PC-9 (cell line): ENCODE measurements around the gene AAR2. TPM values are rescaled to one million over a fixed set of nuclear protein-coding genes. Genes with fewer than 3 reads are reported as not detected.

Source experiments
- BruUV-seq: library from RNA; stranded (reverse); fragments of 400-500 nt; replicated peaks from 2 replicates; lab custom pipeline; 2021; lab: Mats Ljungman, UMichigan
- CTCF ChIA-PET: fragments of 300-600 bp; sonication (Branson Sonifier 250); formaldehyde crosslinking; loops from one replicate; lab custom pipeline; 2022; ENCODE audit warnings: antibody characterized with exemption; lab: Charles Lee
- POLR2A ChIA-PET: fragments of 300-600 bp; sonication (Branson Sonifier 250); formaldehyde crosslinking; loops from one replicate; lab custom pipeline; 2022; ENCODE audit warnings: antibody characterized with exemption; ENCODE audit not compliant: unreplicated experiment; lab: Charles Lee
- DNase-seq, 2 experiments: peaks; one replicate each; pipeline versions ENCODE4 v3.0.0 to v3.0.0-alpha.2; 2015 to 2022; ENCODE audit warnings: mixed read lengths in 1 of 2
- H2AFZ ChIP-seq: fragments of 200-600 bp; sonication (generic); 2 replicates; pipeline ENCODE4 v1.8.1; 2017; ENCODE audit warnings: antibody characterized with exemption
- H3F3A ChIP-seq: fragments of 200-600 bp; sonication (generic); 2 replicates; pipeline ENCODE4 v1.8.1; 2017; ENCODE audit warnings: antibody characterized with exemption, mild to moderate bottlenecking, low read depth; ENCODE audit not compliant: insufficient read depth
- H3K27ac ChIP-seq: fragments of 200-600 bp; sonication (generic); 2 replicates; pipeline ENCODE4 v1.6.1; 2016; ENCODE audit warnings: mixed run types
- H3K27me3 ChIP-seq: fragments of 200-600 bp; sonication (generic); 2 replicates; pipeline ENCODE4 v1.6.1; 2016; ENCODE audit warnings: low read depth, mixed run types; ENCODE audit not compliant: insufficient read depth
- H3K36me3 ChIP-seq: fragments of 200-600 bp; sonication (generic); 2 replicates; pipeline ENCODE4 v1.6.1; 2016; ENCODE audit warnings: low read depth, mixed run types
- H3K4me1 ChIP-seq: fragments of 200-600 bp; sonication (generic); replicated peaks from 2 replicates; pipeline ENCODE4 v1.6.1; 2016; ENCODE audit warnings: mixed run types; ENCODE audit not compliant: insufficient read depth
- H3K4me2 ChIP-seq: fragments of 200-600 bp; sonication (generic); 2 replicates; pipeline ENCODE4 v1.6.1; 2017; ENCODE audit warnings: mixed run types
- H3K4me3 ChIP-seq: fragments of 200-600 bp; sonication (generic); 2 replicates; pipeline ENCODE4 v1.6.1; 2016; ENCODE audit warnings: mixed run types
- H3K79me2 ChIP-seq: fragments of 200-600 bp; sonication (generic); 2 replicates; pipeline ENCODE4 v1.6.1; 2017; ENCODE audit warnings: low read depth, mixed run types
- H3K9me2 ChIP-seq: fragments of 200-600 bp; sonication (generic); 2 replicates; pipeline ENCODE4 v1.8.1; 2017; ENCODE audit warnings: mild to moderate bottlenecking; ENCODE audit not compliant: insufficient read depth
- H3K9me3 ChIP-seq: fragments of 200-600 bp; sonication (generic); 2 replicates; pipeline ENCODE4 v1.8.1; 2016; ENCODE audit warnings: low read depth; ENCODE audit not compliant: insufficient read depth
- H4K20me1 ChIP-seq: fragments of 200-600 bp; sonication (generic); 2 replicates; pipeline ENCODE4 v1.8.1; 2017; ENCODE audit not compliant: insufficient read depth
- EZH2 ChIP-seq: fragments of 200-600 bp; sonication (generic); IDR thresholded peaks from 2 replicates; pipeline ENCODE4 v1.8.0; 2017; ENCODE audit warnings: antibody characterized with exemption, low read depth
- intact Hi-C: fragments of 100-400 bp; cut with micrococcal nuclease; formaldehyde crosslinking; loops from one replicate; pipeline ENCODE4 v1.10.0; 2022; ENCODE audit not compliant: unreplicated experiment
- total RNA-seq: library from RNA; stranded (reverse); gene quantifications from 2 replicates; pipeline ENCODE4 v1.2.3, GENCODE V29; 2021
- TF ChIP-seq, protein P1 (sequence below): fragments of 200-600 bp; sonication (generic); conservative IDR thresholded peaks from 2 replicates; pipeline ENCODE4 v1.6.1; 2017; ENCODE audit warnings: mixed run types, antibody characterized with exemption, mild to moderate bottlenecking, moderate library complexity

AAR2 gene
- total RNA-seq, 1 experiment from 2014 or later, result 25.7 TPM

DNA sequence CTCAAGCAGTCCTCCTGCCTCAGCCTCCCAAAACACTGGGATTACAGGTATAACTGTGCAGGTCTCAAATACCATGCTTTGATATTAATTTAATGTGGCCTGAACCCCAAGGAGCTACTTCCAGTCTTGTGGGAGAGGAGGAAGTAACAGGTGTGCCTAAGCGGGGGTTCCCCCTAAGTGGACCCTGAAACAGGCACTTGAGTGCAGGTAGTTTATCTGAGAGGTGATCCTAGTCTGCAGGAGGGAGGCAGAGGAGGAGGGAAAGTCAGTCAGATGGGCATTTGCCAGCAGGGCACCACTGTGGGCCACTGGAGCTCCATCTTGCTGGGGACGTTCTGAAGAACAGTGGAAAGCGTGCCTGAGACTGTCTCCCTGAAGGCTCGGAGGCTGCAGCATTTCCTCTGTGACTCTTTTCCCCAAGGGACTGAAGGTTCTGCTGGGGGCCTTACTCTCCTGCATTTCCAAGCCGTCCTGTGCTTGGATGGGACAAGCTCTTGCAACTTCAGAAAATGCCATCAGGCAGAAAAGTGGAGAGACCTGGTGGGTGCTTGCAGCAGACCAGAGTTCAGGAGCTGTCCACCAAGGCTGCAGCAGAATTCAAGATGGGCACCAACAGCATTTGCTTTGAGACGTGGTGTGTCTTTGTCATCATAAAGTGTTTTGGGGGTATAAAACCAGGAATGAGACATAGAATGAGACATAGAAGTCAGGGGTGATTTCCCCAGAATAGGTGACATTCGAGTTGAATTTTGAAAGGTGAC is 65.3 kb downstream of the AAR2 start:
- TF ChIP-seq, protein P1, sequence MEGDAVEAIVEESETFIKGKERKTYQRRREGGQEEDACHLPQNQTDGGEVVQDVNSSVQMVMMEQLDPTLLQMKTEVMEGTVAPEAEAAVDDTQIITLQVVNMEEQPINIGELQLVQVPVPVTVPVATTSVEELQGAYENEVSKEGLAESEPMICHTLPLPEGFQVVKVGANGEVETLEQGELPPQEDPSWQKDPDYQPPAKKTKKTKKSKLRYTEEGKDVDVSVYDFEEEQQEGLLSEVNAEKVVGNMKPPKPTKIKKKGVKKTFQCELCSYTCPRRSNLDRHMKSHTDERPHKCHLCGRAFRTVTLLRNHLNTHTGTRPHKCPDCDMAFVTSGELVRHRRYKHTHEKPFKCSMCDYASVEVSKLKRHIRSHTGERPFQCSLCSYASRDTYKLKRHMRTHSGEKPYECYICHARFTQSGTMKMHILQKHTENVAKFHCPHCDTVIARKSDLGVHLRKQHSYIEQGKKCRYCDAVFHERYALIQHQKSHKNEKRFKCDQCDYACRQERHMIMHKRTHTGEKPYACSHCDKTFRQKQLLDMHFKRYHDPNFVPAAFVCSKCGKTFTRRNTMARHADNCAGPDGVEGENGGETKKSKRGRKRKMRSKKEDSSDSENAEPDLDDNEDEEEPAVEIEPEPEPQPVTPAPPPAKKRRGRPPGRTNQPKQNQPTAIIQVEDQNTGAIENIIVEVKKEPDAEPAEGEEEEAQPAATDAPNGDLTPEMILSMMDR, result no peak
- no peak for TF ChIP-seq EZH2
- Histone ChIP-seq H3K4me2 (no peak overlapping the region), H3K9me3 (no peaks in the 10 kb centered on the region), H4K20me1 (no peaks in the 10 kb centered on the region), H2AFZ (no peak overlapping the region), H3K79me2 (no peaks in the 10 kb centered on the region), H3K36me3 (no peaks in the 10 kb centered on the region), H3F3A (no peaks in the 10 kb centered on the region), H3K4me3 (no peak overlapping the region), H3K27me3 (peaks cover 67% of the 10 kb centered on the region), H3K4me1 (no peaks in the 10 kb centered on the region), H3K27ac (no peak overlapping the region), H3K9me2 (no peaks in the 10 kb centered on the region)
- intact Hi-C loops, result no loop called here
- no peak for DNase-seq
- no TSS peak for BruUV-seq
- ChIA-PET CTCF (interaction anchor here (0.5 kb wide), 1 partner anchor 26 kb away, joined by 7 read pairs; no protein-coding TSS in a partner anchor), POLR2A (no interaction called here)

DNA sequence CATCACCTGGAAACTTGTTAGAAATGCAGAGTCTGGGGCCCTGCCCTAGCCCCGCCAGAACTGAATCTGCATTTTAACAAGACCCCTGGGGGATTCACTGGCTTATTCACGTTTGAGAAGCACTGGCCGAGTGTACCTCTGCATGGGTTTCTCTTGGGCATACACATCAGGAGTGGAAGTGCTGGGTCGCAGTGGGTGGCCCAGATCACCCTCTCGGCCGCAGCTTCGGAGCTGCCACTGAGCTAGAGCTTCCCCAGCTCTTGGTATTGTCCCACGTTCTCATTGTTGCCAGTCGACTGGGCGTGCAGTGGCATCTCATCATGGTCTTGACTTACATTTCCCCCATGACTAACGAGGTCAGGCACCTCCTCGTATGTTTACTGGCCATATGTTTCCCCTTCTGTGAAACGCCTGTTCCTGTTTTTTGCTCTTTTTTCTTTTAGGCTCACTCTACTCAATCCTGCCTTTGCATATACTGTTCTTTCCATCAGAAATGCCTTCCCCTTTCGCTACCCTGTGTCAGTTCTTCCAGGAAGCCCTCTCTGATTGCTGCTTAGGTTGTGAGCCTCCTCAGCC is 66.8 kb downstream of the AAR2 start:
- Histone ChIP-seq H3F3A (no peaks in the 10 kb centered on the region), H3K4me2 (no peak overlapping the region), H3K4me3 (no peak overlapping the region), H3K27me3 (peaks cover 57% of the 10 kb centered on the region), H3K4me1 (no peaks in the 10 kb centered on the region), H3K36me3 (no peaks in the 10 kb centered on the region), H3K9me3 (no peaks in the 10 kb centered on the region), H3K27ac (no peak overlapping the region), H3K79me2 (no peaks in the 10 kb centered on the region), H3K9me2 (no peaks in the 10 kb centered on the region), H4K20me1 (no peaks in the 10 kb centered on the region), H2AFZ (no peak overlapping the region)
- no peak for TF ChIP-seq EZH2
- TF ChIP-seq, protein P1, result no peak
- ChIA-PET POLR2A (interaction anchor here (0.7 kb wide), 1 partner anchor 144 kb away, joined by 10 read pairs; no protein-coding TSS in a partner anchor), CTCF (no interaction called here)
- DNase-seq, result no peak
- BruUV-seq, result no TSS peak
- intact Hi-C loops, result no loop called here

DNA sequence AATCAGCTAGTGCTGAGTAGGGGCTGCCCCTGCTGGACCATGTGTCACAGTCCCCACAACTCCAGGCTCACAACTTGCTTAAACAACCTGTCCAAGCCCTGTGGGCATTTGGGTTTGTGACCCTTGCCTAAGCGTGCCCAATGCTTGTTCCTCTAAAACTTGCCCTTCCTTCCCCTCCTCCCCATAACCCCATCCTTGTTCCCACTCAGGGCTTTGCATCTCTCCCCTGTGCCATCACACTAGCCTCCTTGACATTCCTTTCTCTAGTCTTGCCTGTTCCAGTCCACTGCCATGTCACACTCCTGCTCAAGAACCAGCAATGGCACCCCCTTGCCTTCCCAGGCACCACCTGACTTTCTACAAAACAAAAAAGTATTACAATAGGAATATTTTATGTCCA is 67.6 kb downstream of the AAR2 start:
- CTCF ChIA-PET, result no interaction called here

More for the DNA sequence above, 67.6 kb downstream of the AAR2 start:
- no peaks in the 10 kb centered on the region for H3K4me1 ChIP-seq
- no peaks in the 10 kb centered on the region for H4K20me1 ChIP-seq
- no peak for DNase-seq
- no peaks in the 10 kb centered on the region for H3K79me2 ChIP-seq
- H2AFZ ChIP-seq, result no peak overlapping the region
- H3K4me2 ChIP-seq, result no peak overlapping the region
- TF ChIP-seq EZH2, result no peak
- TF ChIP-seq, protein P1, result no peak
- no peaks in the 10 kb centered on the region for H3K36me3 ChIP-seq
- H3K4me3 ChIP-seq, result no peak overlapping the region
- H3K9me3 ChIP-seq, result no peaks in the 10 kb centered on the region
- H3K9me2 ChIP-seq, result no peaks in the 10 kb centered on the region
- POLR2A ChIA-PET, result no interaction called here
- intact Hi-C loops, result no loop called here
- no TSS peak for BruUV-seq
- no peaks in the 10 kb centered on the region for H3F3A ChIP-seq
- H3K27me3 ChIP-seq, result peaks cover 55% of the 10 kb centered on the region
- no peak overlapping the region for H3K27ac ChIP-seq
